Retinal pigment epithelial cell (primary cell): ENCODE results near the gene BPIFB3.

Source experiments
- DNase-seq: peaks from one replicate; pipeline ENCODE4 v3.0.0-alpha.2; 2010; ENCODE audit warnings: low read depth
- H3K4me3 ChIP-seq: 2 replicates; pipeline ENCODE4 v1.5.1; 2011; ENCODE audit warnings: mild to moderate bottlenecking, low read length, control low read depth, moderate library complexity
- TF ChIP-seq, protein P1 (sequence below): conservative IDR thresholded peaks from 2 replicates; pipeline ENCODE4 v1.5.1; 2011; ENCODE audit warnings: low read depth, low read length, control low read depth, inconsistent platforms

The BPIFB3 gene, protein sequence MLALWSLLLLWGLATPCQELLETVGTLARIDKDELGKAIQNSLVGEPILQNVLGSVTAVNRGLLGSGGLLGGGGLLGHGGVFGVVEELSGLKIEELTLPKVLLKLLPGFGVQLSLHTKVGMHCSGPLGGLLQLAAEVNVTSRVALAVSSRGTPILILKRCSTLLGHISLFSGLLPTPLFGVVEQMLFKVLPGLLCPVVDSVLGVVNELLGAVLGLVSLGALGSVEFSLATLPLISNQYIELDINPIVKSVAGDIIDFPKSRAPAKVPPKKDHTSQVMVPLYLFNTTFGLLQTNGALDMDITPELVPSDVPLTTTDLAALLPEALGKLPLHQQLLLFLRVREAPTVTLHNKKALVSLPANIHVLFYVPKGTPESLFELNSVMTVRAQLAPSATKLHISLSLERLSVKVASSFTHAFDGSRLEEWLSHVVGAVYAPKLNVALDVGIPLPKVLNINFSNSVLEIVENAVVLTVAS

DNA sequence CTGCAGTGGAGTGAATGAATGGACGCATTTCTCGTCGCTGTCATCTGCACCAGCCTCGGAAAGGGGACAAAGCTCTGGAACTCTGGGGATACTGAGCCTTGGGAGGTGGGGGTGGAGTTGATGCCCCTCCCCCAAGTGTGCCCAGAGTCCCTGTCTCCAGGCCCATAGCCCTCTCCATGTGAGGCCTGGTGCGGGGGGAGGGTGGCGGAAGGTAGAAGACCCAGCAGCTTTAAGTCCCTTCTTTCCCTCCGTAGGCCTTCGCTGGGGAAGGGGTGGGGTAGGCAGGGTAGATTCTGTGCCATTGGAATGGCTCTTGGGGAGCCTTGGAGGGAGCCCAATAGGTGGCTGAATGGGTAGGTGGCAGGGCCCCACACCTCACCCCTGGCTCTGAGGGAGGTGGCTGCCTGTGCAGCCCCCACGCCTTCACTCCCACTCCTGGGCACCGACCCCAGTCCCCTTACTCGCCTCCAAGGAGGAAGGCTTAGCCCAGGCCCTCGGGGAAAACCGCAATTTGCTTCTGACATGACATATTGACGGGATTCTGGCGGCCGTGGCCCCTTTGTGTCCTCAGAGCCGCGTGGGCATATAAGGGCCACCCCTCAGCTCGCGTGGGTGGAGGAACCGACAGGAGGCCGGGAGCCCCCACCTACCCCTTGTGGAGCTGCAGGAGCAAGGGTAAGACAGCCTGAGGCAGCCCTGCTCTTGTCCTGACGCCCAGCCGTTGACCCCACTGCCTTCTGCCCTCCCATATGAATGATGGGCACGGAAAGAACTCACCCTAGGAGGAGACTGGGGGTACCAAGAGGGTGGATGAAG is at the start of gene BPIFB3:
Gene BPIFB3, plus strand, starts transcription at position 613 of the 816 bp plus-strand sequence. CDS start 1,533 bp downstream, outside the sequence.
- TF ChIP-seq, protein P1, sequence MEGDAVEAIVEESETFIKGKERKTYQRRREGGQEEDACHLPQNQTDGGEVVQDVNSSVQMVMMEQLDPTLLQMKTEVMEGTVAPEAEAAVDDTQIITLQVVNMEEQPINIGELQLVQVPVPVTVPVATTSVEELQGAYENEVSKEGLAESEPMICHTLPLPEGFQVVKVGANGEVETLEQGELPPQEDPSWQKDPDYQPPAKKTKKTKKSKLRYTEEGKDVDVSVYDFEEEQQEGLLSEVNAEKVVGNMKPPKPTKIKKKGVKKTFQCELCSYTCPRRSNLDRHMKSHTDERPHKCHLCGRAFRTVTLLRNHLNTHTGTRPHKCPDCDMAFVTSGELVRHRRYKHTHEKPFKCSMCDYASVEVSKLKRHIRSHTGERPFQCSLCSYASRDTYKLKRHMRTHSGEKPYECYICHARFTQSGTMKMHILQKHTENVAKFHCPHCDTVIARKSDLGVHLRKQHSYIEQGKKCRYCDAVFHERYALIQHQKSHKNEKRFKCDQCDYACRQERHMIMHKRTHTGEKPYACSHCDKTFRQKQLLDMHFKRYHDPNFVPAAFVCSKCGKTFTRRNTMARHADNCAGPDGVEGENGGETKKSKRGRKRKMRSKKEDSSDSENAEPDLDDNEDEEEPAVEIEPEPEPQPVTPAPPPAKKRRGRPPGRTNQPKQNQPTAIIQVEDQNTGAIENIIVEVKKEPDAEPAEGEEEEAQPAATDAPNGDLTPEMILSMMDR = no peak
- no peak for DNase-seq
- H3K4me3 ChIP-seq = no peak within 1 kb of the TSS

DNA sequence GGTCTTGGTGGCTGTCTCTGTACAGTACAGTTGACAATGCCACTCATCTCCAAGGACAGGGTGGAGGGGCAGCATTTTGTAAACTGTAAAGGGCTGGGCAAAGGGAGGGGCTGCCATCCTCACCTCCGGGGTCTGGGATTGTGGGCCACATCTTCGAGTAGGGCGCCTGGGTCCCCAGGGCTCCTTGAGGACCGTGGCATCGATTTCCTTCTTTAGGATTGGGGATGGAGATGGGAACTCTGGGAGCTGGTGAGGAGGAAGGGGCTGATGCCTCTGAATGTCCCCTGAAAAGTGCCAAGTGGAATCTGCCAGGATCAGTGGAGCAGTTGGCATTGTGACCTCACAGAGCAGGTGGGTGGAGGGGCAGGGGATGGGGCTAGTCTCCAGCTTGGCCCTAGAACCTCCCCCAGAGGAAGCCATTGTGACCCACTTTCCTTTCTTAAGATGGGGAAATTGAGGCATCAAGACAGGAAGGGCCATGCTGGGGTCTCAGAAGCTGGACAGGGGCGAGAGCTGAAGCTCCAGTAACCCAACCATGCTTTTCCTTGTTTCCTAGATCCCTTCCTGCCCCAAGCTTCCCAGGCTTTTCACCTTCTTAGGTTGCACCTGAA is 49.5 kb upstream of the BPIFB3 start, which contains the start of gene SUN5:
Gene SUN5, minus strand, starts transcription at position 293 of the 611 bp plus-strand sequence. Its CDS starts 93 bp downstream, at position 200.
- no peak within 1 kb of the TSS for H3K4me3 ChIP-seq
- TF ChIP-seq, protein P1 = no peak
- DNase-seq = no peak

DNA sequence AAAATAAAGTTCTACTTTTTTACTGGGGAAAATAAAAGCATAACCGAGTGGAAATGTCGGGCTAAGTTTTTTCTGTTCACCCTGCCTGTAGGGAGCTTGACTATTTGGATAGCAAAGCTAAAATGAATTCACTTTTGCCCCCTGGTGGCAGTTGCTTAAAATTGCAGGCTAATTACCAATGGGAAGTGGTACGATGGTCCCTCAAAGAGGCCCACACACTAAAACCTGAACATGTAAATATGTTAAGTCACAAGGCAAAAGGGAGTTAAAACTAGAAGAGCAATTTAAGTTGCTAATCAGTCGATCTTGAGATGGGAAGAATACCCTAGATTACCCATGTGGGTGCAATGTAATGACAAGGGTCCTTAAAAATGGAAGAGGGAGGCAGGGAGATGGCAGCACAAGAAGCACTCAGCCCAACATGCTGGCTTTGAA is 48.6 kb upstream of the BPIFB3 start:
- H3K4me3 ChIP-seq = no peak overlapping the region
- TF ChIP-seq, protein P1 = peak; percentile 62
- DNase-seq = no peak

DNA sequence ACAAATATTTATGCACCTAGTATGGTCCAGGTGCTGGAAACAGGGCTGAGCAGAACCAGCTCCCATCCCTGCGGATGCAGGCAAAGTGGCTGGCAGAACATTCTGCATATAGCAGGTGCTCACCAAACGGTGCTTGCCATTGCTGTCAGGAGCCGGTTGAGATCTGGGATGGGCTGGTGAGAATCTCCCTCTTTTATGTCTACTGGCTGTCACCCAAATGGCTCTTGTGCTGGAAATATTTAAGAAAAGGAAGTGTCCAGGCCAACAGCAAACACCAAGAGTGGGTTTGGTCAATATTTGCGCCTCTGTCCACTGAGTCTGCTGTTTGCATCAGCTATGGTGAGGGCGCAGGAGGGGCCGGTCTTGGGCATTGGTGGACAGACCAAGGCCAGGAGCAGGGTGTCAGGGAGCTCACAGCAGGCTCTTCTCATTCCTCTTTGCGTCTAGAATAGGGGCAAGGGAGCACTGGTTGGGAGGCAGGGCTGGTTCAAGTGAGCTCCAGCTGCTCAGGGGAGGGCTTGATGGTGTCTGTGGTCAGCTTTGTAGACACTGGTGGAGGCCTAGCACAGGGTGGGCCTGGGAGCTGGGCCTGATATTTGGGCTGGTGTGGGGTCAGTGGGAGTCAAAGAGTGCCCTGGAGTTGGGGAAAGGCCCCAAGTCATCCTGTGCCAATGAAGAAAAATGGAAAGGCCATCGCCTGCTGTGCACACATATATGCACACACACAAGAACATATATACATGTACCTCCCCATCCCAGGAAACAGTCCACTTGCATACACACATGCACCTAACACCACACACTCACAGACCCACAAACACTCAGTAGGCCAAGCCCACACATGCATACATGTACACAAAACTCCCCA is 47.6 kb upstream of the BPIFB3 start:
- TF ChIP-seq, protein P1 = no peak
- DNase-seq = no peak
- no peak overlapping the region for H3K4me3 ChIP-seq

DNA sequence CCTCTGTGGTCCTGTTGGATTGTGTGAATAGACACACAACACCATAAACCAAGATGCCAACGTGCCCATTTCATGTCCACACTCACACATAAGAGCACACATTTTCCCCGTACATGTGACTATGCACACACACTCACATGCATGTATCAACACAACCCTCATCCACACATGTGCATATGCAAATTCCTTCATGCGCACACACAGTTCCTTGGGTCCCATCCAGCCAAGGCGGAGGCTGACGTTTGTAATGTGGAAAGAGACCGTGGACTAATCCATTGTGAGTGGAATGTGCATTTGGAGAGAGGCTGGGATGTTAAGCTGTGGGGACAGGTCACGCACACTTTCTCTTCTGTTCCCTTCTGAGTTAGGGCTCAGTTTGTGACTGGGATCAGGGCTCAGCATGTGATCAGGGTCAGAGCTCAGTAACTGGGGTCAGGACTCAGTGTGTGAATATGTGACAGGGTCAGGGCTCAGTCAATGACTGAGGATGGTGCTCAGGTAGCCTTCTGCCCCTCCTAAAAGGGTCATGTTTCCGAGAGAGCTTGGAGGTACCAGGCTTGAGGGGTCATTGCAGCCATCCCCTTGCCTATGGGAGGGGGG is 46.8 kb upstream of the BPIFB3 start:
- DNase-seq = no peak
- TF ChIP-seq, protein P1 = no peak
- H3K4me3 ChIP-seq = no peak overlapping the region
